Naive B cell (primary cell): Measurements from ENCODE around the gene HS3ST5. TPM values are rescaled to one million over a fixed set of nuclear protein-coding genes. Genes with fewer than 3 reads are reported as not detected.
A peak's percentile ranks its signal among the peaks of the same experiment; 100 is the strongest.
"Not testable (repeated sequence)": the region's sequence is repeated elsewhere in the genome, so short reads cannot be mapped to it uniquely, and the experiment has no call there.

Experiments
- ATAC-seq, 2 donors: fragments of 150-1000 bp; cut with Tn5 transposase; 2 replicates each; pipeline ENCODE4 v1.10.0; 2021; ENCODE audit warnings: low read depth in 2 of 2, mild to moderate bottlenecking in 2 of 2, moderate library complexity in 2 of 2
- DNase-seq: peaks from one replicate; pipeline ENCODE4 v3.0.0; 2022
- H3K27ac Mint-ChIP-seq, 6 donors: one replicate each; pipeline ENCODE4 v1.8.0; 2020 to 2022; ENCODE audit warnings: mild to moderate bottlenecking in 6 of 6, mixed read lengths in 6 of 6, moderate library complexity in 5 of 6, inconsistent platforms in 2 of 6
- H3K27me3 Mint-ChIP-seq, 3 donors: one replicate each; pipeline ENCODE4 v1.8.0; 2021 to 2022; ENCODE audit warnings: mixed read lengths in 3 of 3, mild to moderate bottlenecking in 1 of 3
- H3K36me3 Mint-ChIP-seq, 2 donors: one replicate each; pipeline ENCODE4 v1.8.0; 2020 to 2022; ENCODE audit warnings: mixed read lengths in 2 of 2, inconsistent platforms in 1 of 2, mild to moderate bottlenecking in 1 of 2
- H3K4me1 Mint-ChIP-seq, 3 donors: one replicate each; pipeline ENCODE4 v1.8.0; 2020 to 2022; ENCODE audit warnings: mixed read lengths in 3 of 3, inconsistent platforms in 1 of 3, mild to moderate bottlenecking in 1 of 3, moderate library complexity in 1 of 3
- H3K4me3 Mint-ChIP-seq, 8 donors: one replicate each; pipeline ENCODE4 v1.8.0; 2020 to 2022; ENCODE audit warnings: mild to moderate bottlenecking in 8 of 8, mixed read lengths in 8 of 8, moderate library complexity in 8 of 8, inconsistent platforms in 2 of 8
- H3K9me3 Mint-ChIP-seq, 7 donors: one replicate each; pipeline ENCODE4 v1.8.0; 2020 to 2022; ENCODE audit warnings: mixed read lengths in 7 of 7, mild to moderate bottlenecking in 5 of 7, inconsistent platforms in 2 of 7, moderate library complexity in 1 of 7
- polyA plus RNA-seq, 6 donors: library from polyadenylated mRNA; unstranded; fragments of 300-500 nt; fragmentation: Illumina TruSeq; gene quantifications; one replicate each; pipeline ENCODE4 v1.2.3, GENCODE V29; 2021; ENCODE audit warnings: low read depth in 6 of 6

Gene HS3ST5
- polyA plus RNA-seq, 6 donors from 2014 or later: not detected

DNA sequence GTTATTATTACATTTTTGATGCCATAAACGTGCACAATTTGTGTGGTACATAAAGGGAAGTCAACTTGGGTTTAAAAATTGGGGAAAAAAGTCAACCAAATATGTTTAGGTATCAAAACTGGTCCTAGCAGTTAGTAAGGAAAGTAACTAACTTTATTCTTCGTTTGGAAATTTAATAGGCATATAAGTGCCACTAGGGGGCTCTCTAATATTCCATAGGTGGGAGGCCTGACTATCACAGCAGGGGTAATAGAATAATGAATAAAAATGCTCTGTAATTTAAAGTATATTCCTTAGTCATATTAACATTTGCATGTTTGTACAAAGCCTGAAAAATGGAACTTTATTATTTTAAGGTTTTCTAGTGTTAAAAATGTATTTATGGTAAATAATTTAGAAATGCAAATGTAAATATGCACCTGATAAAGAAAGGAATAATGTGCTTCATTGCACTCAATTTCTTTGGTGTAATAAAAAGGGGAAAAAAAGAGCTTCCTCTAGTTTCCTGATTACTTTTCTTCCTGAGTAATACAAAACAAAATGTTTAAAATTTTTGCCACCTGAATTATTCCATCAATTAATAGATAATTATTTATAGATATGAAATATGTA lies 246.2 kb downstream of the HS3ST5 start:
- ATAC-seq: no peak
- Mint-ChIP-seq H3K27me3 (peaks cover 6 to 29% (median 15%) of the 10 kb centered on the region in 3 donors), H3K36me3 (no peaks in the 10 kb centered on the region), H3K4me1 (no peaks in the 10 kb centered on the region), H3K4me3 (no peak overlapping the region), H3K9me3 (no peaks in the 10 kb centered on the region), H3K27ac (no peak overlapping the region)
- no peak for DNase-seq

DNA sequence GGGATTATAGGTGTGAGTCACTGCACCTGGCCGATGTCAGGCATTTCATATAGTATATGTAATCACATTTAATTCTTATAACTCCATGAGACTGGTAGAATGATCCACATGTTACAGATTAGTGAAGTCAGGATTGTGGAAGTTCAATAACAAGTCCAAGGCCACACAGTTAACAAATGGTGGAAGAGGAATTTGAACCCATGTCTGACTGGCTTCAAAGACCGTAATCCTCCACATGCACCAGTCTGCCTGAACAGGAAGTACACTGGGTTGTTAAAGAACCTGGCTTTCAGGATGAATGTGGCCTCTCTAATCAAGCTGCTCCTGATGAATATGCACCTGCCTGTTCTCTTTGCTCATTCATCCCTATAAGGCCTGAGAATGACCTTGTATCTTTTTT lies 249.9 kb downstream of the HS3ST5 start:
- Mint-ChIP-seq H3K27me3 (peaks cover 4 to 23% (median 20%) of the 10 kb centered on the region in 3 donors), H3K36me3 (no peaks in the 10 kb centered on the region), H3K27ac (no peak overlapping the region), H3K4me1 (no peaks in the 10 kb centered on the region), H3K9me3 (no peaks in the 10 kb centered on the region), H3K4me3 (no peak overlapping the region)
- DNase-seq: no peak
- ATAC-seq: no peak

- H3K27ac Mint-ChIP-seq: no peak overlapping the region
These were observed 252.2 kb downstream of the HS3ST5 start for GRCh38 chr6:114090626-114091025.

GRCh38 chr6:114087496-114087895 lies 255.3 kb downstream of the HS3ST5 start:
- Mint-ChIP-seq H3K27ac (no peak overlapping the region), H3K4me3 (no peak overlapping the region), H3K9me3 (no peaks in the 10 kb centered on the region), H3K27me3 (peaks cover 10 to 14% (median 12%) of the 10 kb centered on the region in 3 donors), H3K4me1 (no peaks in the 10 kb centered on the region), H3K36me3 (no peaks in the 10 kb centered on the region)
- no peak for ATAC-seq
- no peak for DNase-seq

More at GRCh38 chr6:114090626-114091025, 252.2 kb downstream of the HS3ST5 start:
- Mint-ChIP-seq H3K27me3 (peaks cover 10 to 17% (median 17%) of the 10 kb centered on the region in 3 donors), H3K36me3 (no peaks in the 10 kb centered on the region), H3K4me3 (no peak overlapping the region), H3K4me1 (no peaks in the 10 kb centered on the region), H3K9me3 (no peaks in the 10 kb centered on the region)
- no peak for DNase-seq
- no peak for ATAC-seq

- Mint-ChIP-seq H3K4me1 (no peaks in the 10 kb centered on the region), H3K9me3 (peaks cover 0 to 7% (median 0%) of the 10 kb centered on the region in 7 donors), H3K27me3 (peaks cover 4 to 9% (median 6%) of the 10 kb centered on the region in 3 donors), H3K27ac (no peak overlapping the region), H3K36me3 (no peaks in the 10 kb centered on the region), H3K4me3 (no peak overlapping the region)
- no peak for DNase-seq
- no peak for ATAC-seq
These were observed 257.6 kb downstream of the HS3ST5 start for GRCh38 chr6:114085211-114085610.

DNA sequence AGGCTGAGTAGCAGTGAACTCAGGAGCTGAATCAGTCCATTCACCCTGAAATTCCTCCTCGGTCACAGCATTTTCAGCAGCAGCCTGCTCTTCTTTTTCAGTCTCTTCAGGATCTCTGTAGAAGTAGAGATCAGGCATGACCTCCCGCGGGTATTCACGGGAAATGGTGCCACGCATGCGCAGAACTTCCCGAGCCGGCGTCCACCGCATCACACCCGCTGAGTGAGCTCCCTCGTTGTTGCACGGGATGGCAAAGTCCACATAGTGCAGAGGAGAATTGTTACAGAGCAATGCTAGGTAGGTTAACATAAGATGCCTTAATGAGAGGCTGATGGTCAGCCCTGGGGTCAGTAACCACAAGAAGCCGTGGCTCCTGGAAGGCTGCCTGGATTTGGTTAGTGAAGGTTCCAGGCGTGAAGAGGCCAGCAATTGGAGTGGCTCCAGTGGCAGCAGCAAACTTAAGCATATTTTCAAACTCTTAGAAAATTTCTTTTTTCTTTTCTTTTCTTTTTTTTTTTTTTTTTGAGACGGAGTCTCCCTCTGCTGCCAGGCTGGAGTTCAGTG lies 258.4 kb downstream of the HS3ST5 start:
- Mint-ChIP-seq H3K36me3 (no peaks in the 10 kb centered on the region), H3K4me3 (no peak overlapping the region), H3K27me3 (peaks cover 4 to 6% (median 6%) of the 10 kb centered on the region in 3 donors), H3K9me3 (peaks cover 0 to 7% (median 0%) of the 10 kb centered on the region in 7 donors), H3K4me1 (no peaks in the 10 kb centered on the region), H3K27ac (no peak overlapping the region)
- ATAC-seq: no peak
- DNase-seq: no peak

DNA sequence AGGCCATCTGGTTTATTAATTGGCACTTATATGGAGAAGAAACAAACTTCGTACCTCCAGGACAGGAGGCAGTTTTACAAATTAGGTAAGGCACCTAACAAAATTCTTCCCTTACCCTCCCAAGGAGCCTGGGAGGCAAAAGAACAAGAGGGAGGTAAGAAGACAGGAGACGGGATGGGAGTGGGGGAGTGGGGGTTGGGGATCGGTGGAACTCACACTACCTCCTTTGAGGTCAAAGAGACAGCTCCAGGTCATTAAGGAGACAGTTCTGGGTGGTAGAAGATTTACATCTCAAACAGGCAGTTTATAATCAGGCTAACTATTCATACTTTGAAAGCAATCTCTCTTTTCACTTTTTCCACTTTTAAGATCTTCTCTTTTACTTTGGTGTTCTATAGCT lies 259.6 kb downstream of the HS3ST5 start:
- Mint-ChIP-seq H3K9me3 (peaks cover 0 to 7% (median 0%) of the 10 kb centered on the region in 7 donors), H3K36me3 (no peaks in the 10 kb centered on the region), H3K27ac (peak overlapping the region in 1 of 6 donors; percentile 0), H3K27me3 (peaks cover 4 to 6% (median 6%) of the 10 kb centered on the region in 3 donors), H3K4me1 (no peaks in the 10 kb centered on the region), H3K4me3 (no peak overlapping the region)
- ATAC-seq: no peak
- no peak for DNase-seq

DNA sequence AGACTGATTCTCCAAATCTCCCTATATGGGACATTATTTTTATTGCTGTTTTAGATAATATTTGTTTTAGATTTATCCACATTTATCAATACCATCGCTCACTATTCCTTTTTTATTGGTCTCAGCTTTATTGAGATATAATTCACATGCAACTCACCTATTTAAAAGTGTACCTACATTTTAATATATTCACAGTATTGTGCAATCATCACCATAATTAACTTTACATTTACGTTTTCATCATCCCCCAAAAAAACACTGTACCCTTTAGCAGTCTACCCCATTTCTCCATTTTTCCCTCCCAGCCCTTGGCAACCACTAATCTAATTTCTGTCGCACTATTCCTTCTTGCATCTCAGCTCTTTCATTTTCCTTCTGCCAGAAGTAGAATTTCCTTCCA lies 261.1 kb downstream of the HS3ST5 start:
- no peak overlapping the region for H3K27ac Mint-ChIP-seq
- ATAC-seq: no peak
- no peaks in the 10 kb centered on the region for H3K4me1 Mint-ChIP-seq
- peaks cover 0 to 6% (median 4%) of the 10 kb centered on the region in 3 donors for H3K27me3 Mint-ChIP-seq
- no peaks in the 10 kb centered on the region for H3K36me3 Mint-ChIP-seq
- no peak for DNase-seq
- H3K9me3 Mint-ChIP-seq: peaks cover 0 to 7% (median 0%) of the 10 kb centered on the region in 7 donors
- no peak overlapping the region for H3K4me3 Mint-ChIP-seq

DNA sequence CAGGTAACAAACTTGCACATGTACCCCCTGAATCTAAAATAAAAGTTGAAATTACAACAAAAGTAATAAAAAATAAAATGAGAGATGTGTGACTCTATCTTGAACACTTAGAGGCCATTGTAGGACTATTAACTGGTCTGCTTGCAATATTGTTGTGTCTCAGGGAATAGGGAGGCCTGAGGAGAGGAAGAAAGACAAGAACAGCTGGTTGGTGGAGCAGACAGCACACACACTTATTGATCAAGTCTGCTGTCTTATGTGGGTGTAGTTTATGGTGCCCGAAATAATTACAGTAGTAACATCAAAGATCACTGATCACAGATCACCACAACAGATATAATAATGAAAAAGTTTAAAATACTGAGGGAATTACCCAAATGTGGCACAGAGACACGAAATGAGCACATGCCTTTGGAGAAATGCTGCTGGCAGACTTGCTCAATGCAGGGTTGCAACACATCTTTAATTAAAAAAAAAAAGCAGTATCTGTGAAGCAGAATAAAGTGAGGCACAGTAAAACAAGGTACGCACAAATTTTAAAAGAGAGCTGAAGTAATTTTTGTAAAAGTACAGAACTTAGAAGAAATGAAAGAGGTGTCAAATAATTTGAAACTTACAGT lies 261.8 kb downstream of the HS3ST5 start:
- Mint-ChIP-seq H3K36me3 (no peaks in the 10 kb centered on the region), H3K4me3 (no peak overlapping the region), H3K27me3 (peaks cover 0 to 6% (median 4%) of the 10 kb centered on the region in 3 donors), H3K27ac (no peak overlapping the region), H3K4me1 (no peaks in the 10 kb centered on the region), H3K9me3 (peaks cover 0 to 7% (median 0%) of the 10 kb centered on the region in 7 donors)
- DNase-seq (no peak), ATAC-seq (no peak)

- H3K36me3 Mint-ChIP-seq, H3K4me3 Mint-ChIP-seq, H3K27me3 Mint-ChIP-seq, DNase-seq, H3K4me1 Mint-ChIP-seq, ATAC-seq, H3K9me3 Mint-ChIP-seq: not testable (repeated sequence)
- peak overlapping the region in 1 of 6 donors; percentile 71 for H3K27ac Mint-ChIP-seq
These were observed 262.4 kb downstream of the HS3ST5 start for GRCh38 chr6:114080410-114080809.

DNA sequence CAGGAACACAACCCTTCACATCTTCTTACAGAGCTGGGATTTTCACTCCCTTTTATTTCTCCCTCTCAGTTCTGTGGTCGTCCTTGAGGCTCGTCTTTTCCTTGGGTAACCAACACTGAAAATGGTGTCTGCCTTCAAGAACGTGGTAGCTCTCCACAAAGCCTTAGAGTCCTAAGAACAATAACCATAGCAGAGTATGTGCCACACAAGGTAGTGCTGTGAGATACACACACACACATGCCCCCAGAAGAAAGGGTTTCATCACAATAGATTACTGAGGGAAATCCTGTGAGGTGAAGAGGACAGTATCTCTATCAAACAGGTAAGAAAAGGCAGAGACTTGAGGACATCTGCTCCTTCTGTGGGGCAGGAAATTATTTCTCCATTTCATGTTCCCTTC lies 267.0 kb downstream of the HS3ST5 start:
- Mint-ChIP-seq H3K4me1 (no peaks in the 10 kb centered on the region), H3K36me3 (no peaks in the 10 kb centered on the region), H3K4me3 (no peak overlapping the region), H3K9me3 (peaks cover 0 to 5% (median 2%) of the 10 kb centered on the region in 7 donors), H3K27ac (no peak overlapping the region), H3K27me3 (peaks cover 0 to 2% (median 0%) of the 10 kb centered on the region in 3 donors)
- ATAC-seq (no peak), DNase-seq (no peak)

DNA sequence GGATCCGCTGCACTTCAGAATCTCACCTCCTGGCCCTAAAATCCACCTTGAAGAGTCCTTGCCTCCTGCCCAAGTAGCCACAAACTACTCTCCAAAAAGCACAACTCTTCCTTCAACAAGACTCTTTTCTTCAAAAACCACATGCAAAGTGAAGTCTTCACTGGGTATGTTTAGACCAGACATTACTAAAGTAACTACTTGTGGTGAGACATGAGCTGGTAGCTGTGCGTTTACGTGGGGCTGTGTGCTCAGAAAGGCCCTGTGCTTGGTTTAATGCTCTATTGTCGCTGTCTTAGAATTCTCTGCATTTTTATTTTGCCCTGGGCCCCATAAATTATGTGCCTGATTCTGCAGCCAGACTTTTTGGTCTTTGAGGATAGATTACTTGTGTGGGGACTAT lies 267.5 kb downstream of the HS3ST5 start:
- DNase-seq: no peak
- Mint-ChIP-seq H3K9me3 (peaks cover 0 to 2% (median 0%) of the 10 kb centered on the region in 7 donors), H3K27ac (no peak overlapping the region), H3K4me3 (no peak overlapping the region), H3K4me1 (no peaks in the 10 kb centered on the region), H3K27me3 (peaks cover 0 to 6% (median 0%) of the 10 kb centered on the region in 3 donors), H3K36me3 (no peaks in the 10 kb centered on the region)
- no peak for ATAC-seq

- peaks cover 0 to 2% (median 0%) of the 10 kb centered on the region in 7 donors for H3K9me3 Mint-ChIP-seq
- ATAC-seq (no peak), DNase-seq (no peak)
- H3K4me1 Mint-ChIP-seq: no peaks in the 10 kb centered on the region
- no peak overlapping the region for H3K27ac Mint-ChIP-seq
- H3K27me3 Mint-ChIP-seq: peaks cover 8 to 20% (median 10%) of the 10 kb centered on the region in 3 donors
- no peak overlapping the region for H3K4me3 Mint-ChIP-seq
- no peaks in the 10 kb centered on the region for H3K36me3 Mint-ChIP-seq
These were observed 274.1 kb downstream of the HS3ST5 start for GRCh38 chr6:114068771-114069170.

GRCh38 chr6:114068116-114068515 lies 274.7 kb downstream of the HS3ST5 start:
- peaks cover 8 to 20% (median 10%) of the 10 kb centered on the region in 3 donors for H3K27me3 Mint-ChIP-seq
- no peaks in the 10 kb centered on the region for H3K9me3 Mint-ChIP-seq
- DNase-seq (no peak), ATAC-seq (no peak)
- H3K27ac Mint-ChIP-seq: no peak overlapping the region
- H3K4me3 Mint-ChIP-seq: no peak overlapping the region
- no peaks in the 10 kb centered on the region for H3K36me3 Mint-ChIP-seq
- no peaks in the 10 kb centered on the region for H3K4me1 Mint-ChIP-seq
